ENCODE results near the gene MEG3. TPM values are rescaled to one million over a fixed set of nuclear protein-coding genes. Genes with fewer than 3 reads are reported as not detected.

MEG3 gene
- total and polyA plus RNA-seq, 2 of the 8 experiments (the other 6 are each of a cell fraction or from before 2014, with no cell fraction given): 0.17 to 1.1 TPM

GRCh38 chr14:100881211-100882025 lies 55.5 kb downstream of the MEG3 start (continued):
- TF ChIP-seq SUZ12 (IDR thresholded peaks at IDR 0.05; ENCODE audit: low read length) (no peak), KDM1A (IDR thresholded peaks at IDR 0.05; ENCODE audit: borderline replicate concordance, low read length) (no peak), ATF2 (IDR thresholded peaks at IDR 0.05; ENCODE audit: low read length) (no peak)

Measured in H1 (cell line).